HG03575 (cell line): ENCODE data around the gene ERVV-1.
"Not testable (repeated sequence)": the region's sequence is repeated elsewhere in the genome, so short reads cannot be mapped to it uniquely, and the experiment has no call there.

Experiments used
- ATAC-seq: cut with Tn5 transposase; IDR thresholded peaks from one replicate; pipeline ENCODE4 v1.9.1; 2021; ENCODE audit not compliant: unreplicated experiment, insufficient number of reproducible peaks, low FRiP score; ENCODE audit errors: extremely low read depth

Gene ERVV-1, protein sequence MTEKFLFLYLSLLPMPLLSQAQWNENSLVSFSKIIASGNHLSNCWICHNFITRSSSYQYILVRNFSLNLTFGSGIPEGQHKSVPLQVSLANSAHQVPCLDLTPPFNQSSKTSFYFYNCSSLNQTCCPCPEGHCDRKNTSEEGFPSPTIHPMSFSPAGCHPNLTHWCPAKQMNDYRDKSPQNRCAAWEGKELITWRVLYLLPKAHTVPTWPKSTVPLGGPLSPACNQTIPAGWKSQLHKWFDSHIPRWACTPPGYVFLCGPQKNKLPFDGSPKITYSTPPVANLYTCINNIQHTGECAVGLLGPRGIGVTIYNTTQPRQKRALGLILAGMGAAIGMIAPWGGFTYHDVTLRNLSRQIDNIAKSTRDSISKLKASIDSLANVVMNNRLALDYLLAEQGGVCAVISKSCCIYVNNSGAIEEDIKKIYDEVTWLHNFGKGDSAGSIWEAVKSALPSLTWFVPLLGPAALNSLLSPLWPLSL

GRCh38 chr19:53013621-53014020 is at the start of gene ERVV-1:
Gene ERVV-1 (plus strand): TSS chr19:53013921. CDS start chr19:53014091, 170 bp downstream.
- no peak for ATAC-seq

GRCh38 chr19:52967772-52968171 is 45.9 kb upstream of the ERVV-1 start:
- ATAC-seq, result no peak

DNA sequence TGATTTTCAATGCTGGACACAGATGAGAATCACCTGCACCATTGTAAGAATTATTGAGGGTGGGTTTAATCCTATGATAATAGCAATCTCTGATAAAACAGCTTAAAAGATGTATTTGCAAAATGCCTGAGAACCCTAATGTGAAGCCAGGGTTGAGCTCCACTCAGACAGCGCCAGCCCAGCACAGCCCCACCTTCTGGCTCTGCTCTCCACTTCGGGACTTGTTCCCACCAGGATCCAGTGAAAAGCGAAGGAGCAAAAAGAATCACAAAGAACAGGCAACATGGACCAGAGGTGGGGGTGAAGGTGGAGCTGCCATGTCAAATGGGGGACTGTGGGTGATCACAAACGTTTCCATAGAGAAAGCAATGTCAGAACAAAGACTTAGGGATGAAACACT is 32.4 kb upstream of the ERVV-1 start:
- ATAC-seq, result no peak

DNA sequence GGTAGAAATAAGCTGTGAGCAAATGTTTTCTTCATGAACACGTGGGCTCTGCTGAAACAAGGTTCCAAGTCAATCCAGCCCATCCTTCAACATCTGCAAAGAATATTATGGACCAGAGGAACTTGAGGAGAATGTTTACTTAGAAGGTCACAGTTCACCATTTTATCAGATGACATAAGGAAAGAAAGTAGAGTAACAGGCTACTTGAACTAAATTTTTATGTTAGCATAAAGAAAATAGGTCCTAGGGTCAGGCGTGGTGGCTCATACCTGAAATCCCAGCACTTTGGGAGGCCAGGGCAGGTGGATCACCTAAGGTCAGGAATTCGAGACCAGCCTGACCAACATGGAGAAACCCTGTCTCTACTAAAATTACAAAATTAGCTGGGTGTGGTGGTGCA is 30.6 kb upstream of the ERVV-1 start:
- ATAC-seq, result not testable (repeated sequence)

GRCh38 chr19:52987221-52987620 is 26.5 kb upstream of the ERVV-1 start:
- no peak for ATAC-seq

DNA sequence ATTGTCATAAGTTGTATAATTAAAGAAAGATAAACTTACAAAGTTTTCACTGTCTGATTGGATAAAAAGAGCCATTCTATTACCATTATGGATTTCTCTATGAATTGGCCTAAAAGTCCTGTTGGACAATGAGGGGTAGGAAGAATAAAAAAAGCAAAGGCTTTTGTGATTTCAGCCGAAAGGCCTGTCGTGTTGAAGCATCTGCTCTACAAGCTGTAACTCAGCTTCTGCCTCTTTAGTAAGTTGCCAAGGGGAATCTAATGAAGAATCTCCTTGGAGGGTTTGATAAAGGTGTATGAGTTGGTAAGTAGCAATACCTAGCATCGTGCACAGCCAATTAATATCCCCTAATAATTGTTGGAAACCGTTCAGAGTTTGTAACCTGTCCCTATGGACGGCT is 25.2 kb upstream of the ERVV-1 start:
- ATAC-seq, result no peak

GRCh38 chr19:52990759-52991418 is 22.8 kb upstream of the ERVV-1 start:
- ATAC-seq, result no peak

GRCh38 chr19:52991484-52991883 is 22.2 kb upstream of the ERVV-1 start:
- no peak for ATAC-seq

DNA sequence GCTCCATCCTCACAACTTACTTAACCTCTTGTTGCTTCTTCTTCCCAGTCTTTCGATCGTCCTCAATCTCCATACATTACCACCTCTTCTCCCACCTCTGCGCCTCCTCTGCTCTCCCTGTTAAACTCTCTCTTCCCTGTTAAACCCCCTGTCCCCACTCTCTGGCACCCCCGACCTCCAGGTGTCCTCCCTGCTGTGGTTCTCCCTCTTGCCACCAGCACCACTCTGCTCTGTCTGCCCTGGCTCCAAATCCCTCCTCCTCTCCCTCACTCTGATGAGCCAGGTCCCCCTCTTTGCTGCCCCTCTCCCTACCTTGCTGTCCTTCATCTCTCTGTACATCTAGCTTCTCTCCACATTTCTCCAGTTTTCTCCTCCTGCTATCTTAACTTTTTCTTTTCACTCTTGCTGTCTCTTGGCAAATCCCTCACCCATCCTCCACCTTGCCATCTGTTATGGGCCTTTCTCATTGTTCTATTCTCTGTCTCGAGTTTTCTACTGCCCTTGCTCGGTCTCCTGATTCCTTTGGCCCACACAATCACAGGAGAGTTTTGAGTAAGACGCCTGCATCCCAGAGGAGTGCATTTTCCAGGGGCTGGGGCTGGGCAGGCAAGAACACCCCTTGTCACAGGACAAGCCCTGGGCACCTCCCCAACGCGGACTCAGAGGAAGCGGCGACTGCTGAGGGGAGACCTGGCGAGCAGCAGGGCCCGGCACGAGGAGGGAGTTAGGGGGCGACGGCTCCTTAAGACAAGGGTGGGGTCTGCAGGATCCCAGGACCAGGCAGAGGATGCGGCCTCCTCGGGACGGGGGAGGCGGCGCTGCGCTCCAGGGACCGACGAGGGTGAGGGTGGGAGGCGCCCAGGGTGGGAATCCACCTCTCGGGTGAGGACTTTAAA is 21.4 kb upstream of the ERVV-1 start:
- no peak for ATAC-seq

GRCh38 chr19:52993342-52994178 is 20.2 kb upstream of the ERVV-1 start:
- ATAC-seq, result no peak

DNA sequence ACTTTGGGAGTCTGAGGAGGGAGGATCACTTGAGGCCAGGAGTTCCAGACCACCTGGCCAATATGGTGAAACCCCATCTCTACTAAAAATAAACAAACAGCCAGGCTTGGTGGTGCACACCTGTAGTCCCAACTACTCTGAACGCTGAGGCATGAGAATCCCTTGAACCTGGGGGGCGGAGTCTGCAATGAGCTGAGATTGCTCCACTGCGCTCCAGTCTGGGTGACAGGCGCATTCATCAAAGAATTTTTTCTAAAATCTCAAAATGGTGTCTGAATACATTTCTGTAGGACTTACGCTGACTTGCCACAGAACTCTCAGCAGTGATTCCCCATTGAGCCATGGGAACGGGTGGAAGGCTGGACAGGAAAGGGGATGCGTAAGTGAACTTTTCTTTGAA is 18.0 kb upstream of the ERVV-1 start:
- no peak for ATAC-seq

GRCh38 chr19:52997975-52998374 is 15.7 kb upstream of the ERVV-1 start:
- ATAC-seq, result no peak

- no peak for ATAC-seq
Observed at GRCh38 chr19:53002479-53002878, 11.2 kb upstream of the ERVV-1 start.

GRCh38 chr19:53004242-53004641 is 9.5 kb upstream of the ERVV-1 start:
- no peak for ATAC-seq

DNA sequence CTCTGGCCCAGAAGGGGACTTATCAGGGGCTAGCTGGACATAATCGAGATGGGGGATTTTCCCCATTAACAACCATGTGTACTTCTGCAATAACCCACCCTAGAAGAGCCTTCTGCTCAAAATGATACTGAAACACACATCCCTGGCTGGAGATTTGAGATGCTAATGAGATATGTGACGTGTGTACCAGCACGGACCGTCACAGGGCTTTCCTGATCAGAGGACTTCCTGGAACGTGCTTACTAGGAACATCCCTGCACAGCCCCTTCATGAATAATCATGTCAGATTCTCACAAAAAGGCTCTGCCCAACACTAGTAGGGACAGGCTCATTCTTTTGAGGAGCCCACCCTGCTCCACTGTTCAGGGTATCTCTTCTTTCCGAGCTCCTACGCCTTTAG is 6.5 kb upstream of the ERVV-1 start:
- no peak for ATAC-seq

DNA sequence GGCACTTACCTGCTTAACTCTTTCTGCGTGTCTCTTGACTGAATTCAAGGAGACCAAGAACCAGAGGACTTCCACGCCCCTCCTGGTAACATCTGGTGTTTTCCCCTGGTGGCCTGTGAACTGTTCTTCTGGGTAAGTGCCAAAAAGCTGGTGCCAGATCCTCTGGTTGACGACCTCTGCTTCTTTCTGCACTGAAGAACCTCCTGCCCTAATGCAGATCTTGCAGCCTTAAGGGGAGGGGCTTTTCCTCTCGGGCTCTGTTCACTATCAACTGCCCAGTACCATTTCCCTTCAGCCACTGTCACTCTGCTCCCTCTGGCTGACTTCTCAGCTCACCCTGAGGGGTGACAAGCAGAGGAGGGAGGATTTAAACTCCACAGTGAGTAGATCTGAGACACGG is 6.1 kb upstream of the ERVV-1 start:
- ATAC-seq, result no peak

GRCh38 chr19:53008061-53008778 is 5.5 kb upstream of the ERVV-1 start:
- ATAC-seq, result no peak

DNA sequence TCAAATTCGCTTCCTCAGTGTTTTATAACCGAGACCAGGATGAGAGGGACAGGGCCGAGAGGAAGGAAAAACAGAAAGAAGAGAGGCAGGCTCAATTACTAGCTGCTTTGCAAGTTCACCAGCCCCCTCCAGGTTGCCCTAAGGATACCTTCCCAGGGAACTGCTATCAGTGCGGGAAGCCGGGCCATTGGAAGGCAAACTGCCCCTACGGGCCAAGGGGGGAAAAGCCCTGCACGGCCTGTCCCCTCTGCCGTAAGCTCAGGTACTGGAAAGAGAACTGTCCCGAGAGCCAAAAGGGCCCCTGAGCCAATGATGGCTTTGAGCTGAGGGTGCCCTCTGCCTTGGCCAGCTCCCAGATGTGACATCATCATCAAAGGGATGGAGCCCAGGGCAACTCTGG is 3.2 kb upstream of the ERVV-1 start:
- no peak for ATAC-seq
